ENCODE measurements around the gene MVB12B.

The MVB12B gene

GRCh38 chr9:126438741-126439401, 112.2 kb downstream of the MVB12B start:
- Histone ChIP-seq H3K36me3 (ENCODE audit: control insufficient read depth, insufficient read depth, low read length) (no peaks in the 10 kb centered on the region), H3K9me3 (ENCODE audit: control insufficient read depth, low read length) (no peaks in the 10 kb centered on the region), H3K4me1 (ENCODE audit: control insufficient read depth, insufficient read depth, low read length) (no peaks in the 10 kb centered on the region), H3K9ac (ENCODE audit: low read length) (no peak overlapping the region), H3K4me3 (ENCODE audit: low read length) (no peak overlapping the region), H3K27me3 (ENCODE audit: control insufficient read depth, insufficient read depth, low read length) (no peaks in the 10 kb centered on the region)

- H3K27me3 ChIP-seq (ENCODE audit: control insufficient read depth, insufficient read depth, low read length): no peaks in the 10 kb centered on the region
- no peaks in the 10 kb centered on the region for H3K36me3 ChIP-seq (ENCODE audit: control insufficient read depth, insufficient read depth, low read length)
- H3K9me3 ChIP-seq (ENCODE audit: control insufficient read depth, low read length): no peaks in the 10 kb centered on the region
- no peak overlapping the region for H3K4me3 ChIP-seq (ENCODE audit: low read length)
- H3K4me1 ChIP-seq (ENCODE audit: control insufficient read depth, insufficient read depth, low read length): no peaks in the 10 kb centered on the region
- no peak overlapping the region for H3K9ac ChIP-seq (ENCODE audit: low read length)
These were observed 112.8 kb downstream of the MVB12B start for GRCh38 chr9:126439402-126439765.

- no peak overlapping the region for H3K9ac ChIP-seq (ENCODE audit: low read length)
These were observed 113.4 kb downstream of the MVB12B start for GRCh38 chr9:126439883-126440653.

GRCh38 chr9:126440940-126441339, 114.3 kb downstream of the MVB12B start:
- no peaks in the 10 kb centered on the region for H3K4me1 ChIP-seq (ENCODE audit: control insufficient read depth, insufficient read depth, low read length)
- H3K27me3 ChIP-seq (ENCODE audit: control insufficient read depth, insufficient read depth, low read length): no peaks in the 10 kb centered on the region
- no peak overlapping the region for H3K4me3 ChIP-seq (ENCODE audit: low read length)
- no peaks in the 10 kb centered on the region for H3K36me3 ChIP-seq (ENCODE audit: control insufficient read depth, insufficient read depth, low read length)
- H3K9me3 ChIP-seq (ENCODE audit: control insufficient read depth, low read length): no peaks in the 10 kb centered on the region
- H3K9ac ChIP-seq (ENCODE audit: low read length): no peak overlapping the region

More at GRCh38 chr9:126439883-126440653, 113.4 kb downstream of the MVB12B start:
- Histone ChIP-seq H3K4me3 (ENCODE audit: low read length) (no peak overlapping the region), H3K9me3 (ENCODE audit: control insufficient read depth, low read length) (no peaks in the 10 kb centered on the region), H3K4me1 (ENCODE audit: control insufficient read depth, insufficient read depth, low read length) (no peaks in the 10 kb centered on the region), H3K36me3 (ENCODE audit: control insufficient read depth, insufficient read depth, low read length) (no peaks in the 10 kb centered on the region), H3K27me3 (ENCODE audit: control insufficient read depth, insufficient read depth, low read length) (no peaks in the 10 kb centered on the region)

- H3K36me3 ChIP-seq (ENCODE audit: control insufficient read depth, insufficient read depth, low read length): no peaks in the 10 kb centered on the region
- H3K27me3 ChIP-seq (ENCODE audit: control insufficient read depth, insufficient read depth, low read length): no peaks in the 10 kb centered on the region
- no peak overlapping the region for H3K4me3 ChIP-seq (ENCODE audit: low read length)
- H3K9ac ChIP-seq (ENCODE audit: low read length): no peak overlapping the region
- H3K4me1 ChIP-seq (ENCODE audit: control insufficient read depth, insufficient read depth, low read length): no peaks in the 10 kb centered on the region
- no peaks in the 10 kb centered on the region for H3K9me3 ChIP-seq (ENCODE audit: control insufficient read depth, low read length)
These were observed 116.0 kb downstream of the MVB12B start for GRCh38 chr9:126442636-126443035.

GRCh38 chr9:126443144-126443543, 116.5 kb downstream of the MVB12B start:
- no peaks in the 10 kb centered on the region for H3K27me3 ChIP-seq (ENCODE audit: control insufficient read depth, insufficient read depth, low read length)
- no peak overlapping the region for H3K4me3 ChIP-seq (ENCODE audit: low read length)
- no peaks in the 10 kb centered on the region for H3K9me3 ChIP-seq (ENCODE audit: control insufficient read depth, low read length)
- no peak overlapping the region for H3K9ac ChIP-seq (ENCODE audit: low read length)
- H3K36me3 ChIP-seq (ENCODE audit: control insufficient read depth, insufficient read depth, low read length): no peaks in the 10 kb centered on the region
- H3K4me1 ChIP-seq (ENCODE audit: control insufficient read depth, insufficient read depth, low read length): no peaks in the 10 kb centered on the region

GRCh38 chr9:126448136-126448535, 121.5 kb downstream of the MVB12B start:
- Histone ChIP-seq H3K36me3 (ENCODE audit: control insufficient read depth, insufficient read depth, low read length) (no peaks in the 10 kb centered on the region), H3K27me3 (ENCODE audit: control insufficient read depth, insufficient read depth, low read length) (no peaks in the 10 kb centered on the region), H3K4me3 (ENCODE audit: low read length) (no peak overlapping the region), H3K9me3 (ENCODE audit: control insufficient read depth, low read length) (no peaks in the 10 kb centered on the region), H3K9ac (ENCODE audit: low read length) (no peak overlapping the region), H3K4me1 (ENCODE audit: control insufficient read depth, insufficient read depth, low read length) (no peaks in the 10 kb centered on the region)

GRCh38 chr9:126448865-126449577, 122.4 kb downstream of the MVB12B start:
- no peak overlapping the region for H3K4me3 ChIP-seq (ENCODE audit: low read length)
- no peaks in the 10 kb centered on the region for H3K27me3 ChIP-seq (ENCODE audit: control insufficient read depth, insufficient read depth, low read length)

GRCh38 chr9:126449725-126450667, 123.4 kb downstream of the MVB12B start:
- no peaks in the 10 kb centered on the region for H3K36me3 ChIP-seq (ENCODE audit: control insufficient read depth, insufficient read depth, low read length)
- H3K27me3 ChIP-seq (ENCODE audit: control insufficient read depth, insufficient read depth, low read length): no peaks in the 10 kb centered on the region
- no peak overlapping the region for H3K9ac ChIP-seq (ENCODE audit: low read length)
- no peaks in the 10 kb centered on the region for H3K4me1 ChIP-seq (ENCODE audit: control insufficient read depth, insufficient read depth, low read length)
- no peaks in the 10 kb centered on the region for H3K9me3 ChIP-seq (ENCODE audit: control insufficient read depth, low read length)
- no peak overlapping the region for H3K4me3 ChIP-seq (ENCODE audit: low read length)

More at GRCh38 chr9:126448865-126449577, 122.4 kb downstream of the MVB12B start:
- Histone ChIP-seq H3K9me3 (ENCODE audit: control insufficient read depth, low read length) (no peaks in the 10 kb centered on the region), H3K9ac (ENCODE audit: low read length) (no peak overlapping the region), H3K36me3 (ENCODE audit: control insufficient read depth, insufficient read depth, low read length) (no peaks in the 10 kb centered on the region), H3K4me1 (ENCODE audit: control insufficient read depth, insufficient read depth, low read length) (no peaks in the 10 kb centered on the region)

- Histone ChIP-seq H3K36me3 (ENCODE audit: control insufficient read depth, insufficient read depth, low read length) (no peaks in the 10 kb centered on the region), H3K27me3 (ENCODE audit: control insufficient read depth, insufficient read depth, low read length) (no peaks in the 10 kb centered on the region), H3K9ac (ENCODE audit: low read length) (no peak overlapping the region), H3K4me3 (ENCODE audit: low read length) (no peak overlapping the region), H3K9me3 (ENCODE audit: control insufficient read depth, low read length) (no peaks in the 10 kb centered on the region), H3K4me1 (ENCODE audit: control insufficient read depth, insufficient read depth, low read length) (no peaks in the 10 kb centered on the region)
These were observed 124.1 kb downstream of the MVB12B start for GRCh38 chr9:126450668-126451205.

- Histone ChIP-seq H3K9me3 (ENCODE audit: control insufficient read depth, low read length) (no peaks in the 10 kb centered on the region), H3K27me3 (ENCODE audit: control insufficient read depth, insufficient read depth, low read length) (no peaks in the 10 kb centered on the region), H3K9ac (ENCODE audit: low read length) (no peak overlapping the region), H3K4me3 (ENCODE audit: low read length) (no peak overlapping the region), H3K4me1 (ENCODE audit: control insufficient read depth, insufficient read depth, low read length) (no peaks in the 10 kb centered on the region), H3K36me3 (ENCODE audit: control insufficient read depth, insufficient read depth, low read length) (no peaks in the 10 kb centered on the region)
These were observed 124.8 kb downstream of the MVB12B start for GRCh38 chr9:126451316-126451885.
